Measurements from ENCODE around the gene ACER1.

- TF ChIP-seq NRF1 (IDR thresholded peaks at IDR 0.05; ENCODE audit: low read depth, low read length) (no peak), FOXM1 (IDR thresholded peaks at IDR 0.05; ENCODE audit: low read depth) (no peak), TEAD4 (IDR thresholded peaks at IDR 0.05; ENCODE audit: borderline replicate concordance, insufficient read depth) (no peak), POLR2AphosphoS5 (IDR thresholded peaks at IDR 0.05; ENCODE audit: low read depth, low read length) (no peak), MAX (IDR thresholded peaks at IDR 0.05; ENCODE audit: low read depth) (no peak), CTCF (IDR thresholded peaks at IDR 0.05) (no peak)
These were observed 19.2 kb upstream of the ACER1 start for GRCh38 chr19:6352381-6353165.

Data from SK-N-SH (cell line).